Stimulated activated CD4-positive, alpha-beta T cell treated with anti-CD3 and anti-CD28 coated beads, Interleukin-12 subunit alpha, Interleukin-12 subunit beta, amount 100 ng/mL, for 4 hours (primary cell): Measurements from ENCODE around the gene DNAJC8.

Experiments
- DNase-seq: peaks from one replicate; pipeline ENCODE4 v3.0.0-alpha.2; 2020

DNAJC8 gene

GRCh38 chr1:28199328-28200233 is 33.2 kb downstream of the DNAJC8 start:
- peak; percentile 20 for DNase-seq

DNA sequence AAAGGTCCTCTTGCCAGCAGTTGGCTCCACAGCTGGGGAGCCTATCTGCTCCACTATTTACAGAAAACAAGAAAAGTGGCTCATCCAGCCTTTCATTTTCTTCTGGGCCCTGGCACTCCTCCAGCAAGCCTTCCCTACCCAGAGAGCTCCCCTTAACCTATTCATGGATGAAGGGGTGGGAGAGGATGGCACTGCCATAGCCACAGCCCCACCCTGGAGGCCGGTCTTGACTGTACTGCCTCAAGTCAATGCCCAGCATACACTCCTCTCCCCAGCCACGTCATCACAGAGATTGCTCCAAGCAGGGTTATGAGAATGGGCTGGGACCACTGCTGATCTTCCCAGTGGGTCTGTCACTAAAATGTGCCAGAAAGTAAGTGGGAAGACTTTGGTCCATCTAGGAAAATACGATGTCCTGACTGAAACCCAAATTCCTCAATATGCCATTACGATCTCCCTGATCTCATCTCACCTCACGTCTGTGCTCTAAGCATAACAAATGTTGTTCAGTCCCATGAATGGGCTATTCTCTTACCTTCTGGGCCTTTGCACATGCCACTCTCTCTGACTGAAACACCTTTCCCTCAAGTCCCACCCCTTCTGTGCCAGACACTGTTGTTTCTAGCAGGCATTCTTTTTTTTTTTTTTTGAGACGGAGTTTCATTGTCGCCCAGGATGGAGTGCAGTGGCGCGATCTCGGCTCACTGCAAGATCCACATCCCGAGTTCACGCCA is 35.0 kb downstream of the DNAJC8 start:
- DNase-seq: no peak

DNA sequence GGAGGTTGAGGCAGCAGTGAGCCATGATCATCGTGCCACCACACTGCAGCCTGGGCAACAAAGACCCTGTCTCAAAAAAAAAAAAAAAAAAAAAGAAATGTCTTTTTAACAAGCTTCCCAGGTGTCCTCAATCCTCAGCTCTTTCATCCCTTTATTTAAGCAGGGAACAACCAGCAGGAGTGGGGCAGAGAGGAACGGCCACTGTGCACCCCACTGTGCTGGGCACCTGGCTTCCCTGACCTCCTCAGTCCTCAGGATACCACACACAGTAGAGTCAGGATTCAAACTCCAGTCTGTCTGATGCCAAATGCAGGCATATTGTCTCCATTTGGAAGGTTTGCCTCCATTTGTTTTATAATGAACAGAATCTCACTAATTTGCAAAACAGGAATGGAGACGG is 36.5 kb downstream of the DNAJC8 start:
- DNase-seq: no peak

- DNase-seq: no peak
Observed at GRCh38 chr1:28195780-28196179, 37.0 kb downstream of the DNAJC8 start.

GRCh38 chr1:28194326-28195035 is 38.3 kb downstream of the DNAJC8 start:
- no peak for DNase-seq

GRCh38 chr1:28193701-28194161 is 39.1 kb downstream of the DNAJC8 start:
- no peak for DNase-seq

GRCh38 chr1:28190996-28191645 is 41.7 kb downstream of the DNAJC8 start:
- no peak for DNase-seq

- DNase-seq: no peak
Observed at GRCh38 chr1:28190337-28190979, 42.4 kb downstream of the DNAJC8 start.

GRCh38 chr1:28185071-28185470 is 47.8 kb downstream of the DNAJC8 start:
- no peak for DNase-seq

GRCh38 chr1:28180306-28181305 is 52.2 kb downstream of the DNAJC8 start:
- DNase-seq: no peak

GRCh38 chr1:28178690-28179485 is 53.9 kb downstream of the DNAJC8 start:
- no peak for DNase-seq

DNA sequence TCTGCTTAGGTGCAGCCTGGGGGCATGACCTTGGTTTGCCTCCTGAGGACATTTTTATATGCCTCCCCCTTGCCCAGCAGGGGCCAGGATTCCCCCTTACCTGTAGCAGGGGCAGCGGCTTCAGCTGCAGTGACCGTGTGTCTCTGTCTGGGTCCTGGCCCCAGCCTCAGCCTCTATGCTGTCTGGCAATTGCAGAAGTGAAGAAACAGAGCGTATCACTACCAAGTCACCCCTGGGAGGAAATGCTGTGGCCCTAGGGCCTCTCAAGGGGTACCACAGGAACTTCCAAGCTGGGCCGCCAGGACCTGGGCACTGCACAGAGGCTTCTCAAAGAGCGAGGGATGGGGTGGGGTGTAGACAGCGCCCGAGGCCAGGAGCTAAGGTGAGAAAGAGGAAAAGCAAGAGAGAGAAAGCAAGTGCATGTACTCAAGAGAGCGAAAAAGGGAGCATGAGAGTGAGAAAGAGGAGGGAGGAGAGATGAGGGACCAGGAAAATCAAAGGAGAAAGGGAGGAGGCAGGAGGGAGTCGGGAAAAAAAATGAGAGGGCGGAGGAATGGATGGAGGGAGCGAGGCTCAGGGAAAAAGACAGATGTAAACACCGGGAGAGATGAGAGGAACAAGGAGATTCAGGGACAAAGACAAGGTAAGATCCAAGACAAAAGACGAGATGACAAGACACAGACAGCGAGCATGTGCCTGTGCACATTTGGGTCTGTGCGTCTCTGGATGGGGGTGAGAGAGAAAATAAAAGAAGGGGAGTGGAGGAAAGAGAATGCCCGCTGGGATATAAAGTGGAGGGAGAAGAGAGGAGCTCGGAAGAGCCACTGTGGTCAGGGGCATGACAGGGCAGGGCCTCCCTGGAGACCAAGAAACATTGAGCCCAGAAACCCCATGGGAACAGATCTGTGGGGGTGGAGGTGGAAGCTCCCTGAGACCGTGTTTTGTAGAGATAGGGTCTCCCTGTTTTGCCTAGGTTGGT is 56.0 kb downstream of the DNAJC8 start, which contains the start of gene PTAFR:
Gene PTAFR (minus strand): TSS at position 199 of the 979 bp plus-strand sequence. CDS start 25,669 bp downstream, outside the sequence.
- no peak for DNase-seq

DNA sequence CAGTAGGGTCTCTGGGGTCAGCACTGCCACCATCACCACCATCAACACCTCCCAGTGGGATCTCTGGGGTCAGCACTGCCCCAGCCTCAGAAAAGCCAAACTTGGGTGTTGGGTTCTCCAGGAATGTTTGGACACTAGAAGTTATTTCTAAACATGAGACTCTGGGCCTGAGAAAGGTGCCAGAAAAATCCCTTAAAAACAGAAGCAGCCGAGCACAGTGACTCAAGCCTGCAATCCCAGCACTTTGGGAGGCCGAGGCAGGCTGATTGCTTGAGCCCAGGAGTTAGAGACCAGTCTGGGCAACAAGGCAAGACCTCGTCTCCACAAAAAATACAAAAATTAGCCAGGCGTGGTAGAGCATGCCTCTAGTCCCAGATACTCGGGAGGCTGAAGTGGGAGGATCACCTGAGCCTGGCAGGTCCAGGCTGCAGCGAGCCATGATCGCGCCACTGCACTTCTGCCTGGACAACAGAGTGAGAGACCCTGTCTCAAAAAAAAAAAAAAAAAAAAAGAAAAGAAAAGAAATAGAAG is 56.8 kb downstream of the DNAJC8 start:
- DNase-seq: no peak

DNA sequence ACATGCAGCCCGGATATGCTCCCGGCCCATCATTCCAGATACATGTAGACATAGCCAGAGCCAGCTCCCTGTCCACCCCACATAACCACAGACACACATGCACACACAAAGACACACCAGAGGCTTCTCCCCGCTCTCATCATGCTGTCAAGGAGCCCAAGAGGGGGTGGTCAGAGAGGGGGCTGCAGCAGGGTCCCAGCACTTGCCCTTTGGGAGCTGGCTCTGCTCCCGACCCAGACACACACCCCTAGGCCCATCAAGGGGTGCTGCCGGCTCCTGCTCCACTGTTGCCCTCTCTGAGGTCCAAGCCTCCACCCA is 58.9 kb downstream of the DNAJC8 start:
- no peak for DNase-seq

GRCh38 chr1:28173151-28173979 is 59.5 kb downstream of the DNAJC8 start:
- DNase-seq: no peak

- no peak for DNase-seq
Observed at GRCh38 chr1:28172713-28173150, 60.1 kb downstream of the DNAJC8 start.

- no peak for DNase-seq
Observed at GRCh38 chr1:28171246-28171645, 61.6 kb downstream of the DNAJC8 start.
